Nephron (organoid): ENCODE data around the gene SEC24A.

Experiments
- H3K27ac Mint-ChIP-seq, 3 experiments: 2 replicates each; pipeline ENCODE4 v1.8.0; 2020; ENCODE audit warnings: mixed read lengths in 3 of 3, mild to moderate bottlenecking in 2 of 3, moderate library complexity in 1 of 3
- H3K27me3 Mint-ChIP-seq: 2 replicates; pipeline ENCODE4 v1.8.0; 2021; ENCODE audit warnings: low read depth, mild to moderate bottlenecking, moderate library complexity, mixed read lengths
- H3K36me3 Mint-ChIP-seq: 2 replicates; pipeline ENCODE4 v1.8.0; 2020; ENCODE audit warnings: low read depth, mixed read lengths
- H3K4me1 Mint-ChIP-seq: 2 replicates; pipeline ENCODE4 v1.8.0; 2020; ENCODE audit warnings: mixed read lengths
- H3K4me3 Mint-ChIP-seq, 3 experiments: 2 replicates each; pipeline ENCODE4 v1.8.0; 2020; ENCODE audit warnings: mild to moderate bottlenecking in 3 of 3, mixed read lengths in 3 of 3, moderate library complexity in 2 of 3
- H3K9me3 Mint-ChIP-seq: 2 replicates; pipeline ENCODE4 v1.8.0; 2020; ENCODE audit warnings: mixed read lengths
- TF ChIP-seq, protein P1 (sequence below), 3 experiments: fragments of 200-600 bp; sonication (generic); IDR thresholded peaks; one replicate each; pipeline ENCODE4 v1.5.0; 2021; ENCODE audit warnings: antibody characterized with exemption in 3 of 3; ENCODE audit not compliant: unreplicated experiment in 3 of 3

SEC24A gene

DNA sequence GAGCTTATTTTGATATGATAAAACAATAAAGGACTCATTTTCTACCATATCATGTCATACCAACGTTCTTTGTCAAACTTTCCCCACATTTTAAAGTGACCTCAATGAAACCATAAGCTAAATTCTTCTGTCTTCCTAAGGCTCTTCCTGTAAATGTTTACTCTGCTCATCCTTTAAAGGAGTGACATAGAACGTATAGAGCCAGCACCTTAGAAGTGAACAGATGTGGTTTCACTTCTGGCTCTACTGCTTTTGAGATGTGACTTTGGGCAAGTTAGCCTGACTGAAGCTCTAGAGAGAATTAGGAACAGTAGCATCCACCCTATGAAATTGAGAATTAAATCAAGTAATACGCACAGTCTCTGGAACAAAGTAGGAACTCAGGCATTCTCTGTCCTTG is 40.0 kb upstream of the SEC24A start:
- peaks cover 69% of the 10 kb centered on the region for H3K36me3 Mint-ChIP-seq
- no peaks in the 10 kb centered on the region for H3K27me3 Mint-ChIP-seq

DNA sequence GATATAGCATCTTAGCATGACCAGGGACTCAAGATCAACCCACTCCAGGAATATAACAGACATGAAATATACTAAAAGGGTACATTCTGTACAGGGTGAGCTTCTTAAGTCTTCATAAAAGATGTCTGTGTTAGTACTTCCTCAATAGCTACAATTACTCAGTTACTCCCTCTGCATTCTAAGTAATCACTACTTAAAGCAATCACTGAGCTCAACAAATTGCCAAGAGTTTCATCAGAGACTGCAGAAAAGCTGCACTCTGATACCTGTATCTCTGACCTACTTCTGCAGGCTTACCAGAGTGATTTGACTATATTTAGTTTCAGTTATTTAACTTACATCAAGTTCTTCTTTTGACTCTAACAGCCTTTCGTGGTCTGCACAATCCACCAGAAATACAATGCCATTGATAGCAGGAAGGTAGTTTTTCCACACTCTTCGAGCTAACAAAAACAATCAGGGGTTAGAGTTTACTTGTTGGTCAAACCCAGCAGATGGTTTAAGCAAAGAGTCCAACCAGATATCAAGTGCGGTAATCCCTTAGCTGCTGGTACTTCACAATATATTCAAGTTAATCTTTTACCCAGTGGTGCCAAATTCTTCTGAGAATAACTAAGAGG is 39.2 kb upstream of the SEC24A start:
- Mint-ChIP-seq H3K4me3 (no peak overlapping the region), H3K27me3 (no peaks in the 10 kb centered on the region), H3K36me3 (peaks cover 71% of the 10 kb centered on the region), H3K9me3 (no peaks in the 10 kb centered on the region), H3K4me1 (no peaks in the 10 kb centered on the region), H3K27ac (peak overlapping the region; percentile 37 to 81 (median 41))
- TF ChIP-seq, protein P1, sequence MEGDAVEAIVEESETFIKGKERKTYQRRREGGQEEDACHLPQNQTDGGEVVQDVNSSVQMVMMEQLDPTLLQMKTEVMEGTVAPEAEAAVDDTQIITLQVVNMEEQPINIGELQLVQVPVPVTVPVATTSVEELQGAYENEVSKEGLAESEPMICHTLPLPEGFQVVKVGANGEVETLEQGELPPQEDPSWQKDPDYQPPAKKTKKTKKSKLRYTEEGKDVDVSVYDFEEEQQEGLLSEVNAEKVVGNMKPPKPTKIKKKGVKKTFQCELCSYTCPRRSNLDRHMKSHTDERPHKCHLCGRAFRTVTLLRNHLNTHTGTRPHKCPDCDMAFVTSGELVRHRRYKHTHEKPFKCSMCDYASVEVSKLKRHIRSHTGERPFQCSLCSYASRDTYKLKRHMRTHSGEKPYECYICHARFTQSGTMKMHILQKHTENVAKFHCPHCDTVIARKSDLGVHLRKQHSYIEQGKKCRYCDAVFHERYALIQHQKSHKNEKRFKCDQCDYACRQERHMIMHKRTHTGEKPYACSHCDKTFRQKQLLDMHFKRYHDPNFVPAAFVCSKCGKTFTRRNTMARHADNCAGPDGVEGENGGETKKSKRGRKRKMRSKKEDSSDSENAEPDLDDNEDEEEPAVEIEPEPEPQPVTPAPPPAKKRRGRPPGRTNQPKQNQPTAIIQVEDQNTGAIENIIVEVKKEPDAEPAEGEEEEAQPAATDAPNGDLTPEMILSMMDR (IDR thresholded peaks at IDR 0.05; ENCODE audit: unreplicated experiment in 3 of 3) = no peak

More for the DNA sequence above, 40.0 kb upstream of the SEC24A start:
- Mint-ChIP-seq H3K9me3 (no peaks in the 10 kb centered on the region), H3K4me1 (no peaks in the 10 kb centered on the region), H3K27ac (peak overlapping the region in 1 of 3 experiments; percentile 81), H3K4me3 (no peak overlapping the region)
- TF ChIP-seq, protein P1 (IDR thresholded peaks at IDR 0.05; ENCODE audit: unreplicated experiment in 3 of 3) = no peak

DNA sequence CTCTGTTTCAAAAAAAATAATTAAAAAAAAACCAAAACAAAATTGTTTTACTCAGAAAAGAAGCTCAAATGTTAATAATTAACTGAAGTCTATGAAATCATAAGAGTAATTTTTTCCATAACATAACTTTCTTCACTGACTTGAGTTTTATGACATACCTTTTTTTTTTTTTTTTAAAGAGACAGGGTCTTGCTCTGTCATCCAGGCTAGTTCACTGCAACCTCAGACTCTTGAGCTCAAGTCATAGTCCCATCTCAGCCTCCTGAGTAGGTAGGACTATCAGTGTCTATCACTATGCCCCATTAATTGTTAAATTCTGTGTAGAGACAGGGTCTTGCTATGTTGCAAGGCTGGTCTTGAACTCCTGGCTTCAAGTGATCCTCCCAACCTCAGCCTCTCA is 37.9 kb upstream of the SEC24A start:
- TF ChIP-seq, protein P1 (IDR thresholded peaks at IDR 0.05; ENCODE audit: unreplicated experiment in 3 of 3) = no peak
- H3K9me3 Mint-ChIP-seq = no peaks in the 10 kb centered on the region
- H3K27me3 Mint-ChIP-seq = no peaks in the 10 kb centered on the region
- H3K36me3 Mint-ChIP-seq = peaks cover 73% of the 10 kb centered on the region
- H3K4me3 Mint-ChIP-seq = no peak overlapping the region
- H3K27ac Mint-ChIP-seq = no peak overlapping the region
- H3K4me1 Mint-ChIP-seq = no peaks in the 10 kb centered on the region

DNA sequence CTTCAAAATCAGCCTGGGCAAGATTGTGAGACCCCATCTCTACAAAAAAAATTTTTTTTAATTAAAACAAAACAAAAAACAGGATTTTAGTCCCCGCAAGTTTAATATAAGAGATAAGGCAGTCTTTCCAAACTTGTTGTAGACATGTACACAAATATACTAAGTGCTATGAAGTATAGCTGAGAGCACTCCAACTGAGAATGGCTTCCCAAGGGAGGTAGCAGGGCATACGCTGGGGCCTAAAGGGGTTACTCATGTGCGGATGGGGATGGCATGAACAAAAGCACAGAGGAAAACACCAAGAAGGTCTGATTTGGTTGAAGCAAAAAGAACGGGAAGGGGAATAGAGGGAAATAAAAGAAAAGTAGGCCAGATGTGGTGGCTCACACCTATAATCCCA is 37.1 kb upstream of the SEC24A start:
- Mint-ChIP-seq H3K4me1 (no peaks in the 10 kb centered on the region), H3K36me3 (peaks cover 68% of the 10 kb centered on the region), H3K27ac (no peak overlapping the region), H3K4me3 (no peak overlapping the region), H3K27me3 (no peaks in the 10 kb centered on the region), H3K9me3 (no peaks in the 10 kb centered on the region)
- TF ChIP-seq, protein P1 (IDR thresholded peaks at IDR 0.05; ENCODE audit: unreplicated experiment in 3 of 3) = no peak

DNA sequence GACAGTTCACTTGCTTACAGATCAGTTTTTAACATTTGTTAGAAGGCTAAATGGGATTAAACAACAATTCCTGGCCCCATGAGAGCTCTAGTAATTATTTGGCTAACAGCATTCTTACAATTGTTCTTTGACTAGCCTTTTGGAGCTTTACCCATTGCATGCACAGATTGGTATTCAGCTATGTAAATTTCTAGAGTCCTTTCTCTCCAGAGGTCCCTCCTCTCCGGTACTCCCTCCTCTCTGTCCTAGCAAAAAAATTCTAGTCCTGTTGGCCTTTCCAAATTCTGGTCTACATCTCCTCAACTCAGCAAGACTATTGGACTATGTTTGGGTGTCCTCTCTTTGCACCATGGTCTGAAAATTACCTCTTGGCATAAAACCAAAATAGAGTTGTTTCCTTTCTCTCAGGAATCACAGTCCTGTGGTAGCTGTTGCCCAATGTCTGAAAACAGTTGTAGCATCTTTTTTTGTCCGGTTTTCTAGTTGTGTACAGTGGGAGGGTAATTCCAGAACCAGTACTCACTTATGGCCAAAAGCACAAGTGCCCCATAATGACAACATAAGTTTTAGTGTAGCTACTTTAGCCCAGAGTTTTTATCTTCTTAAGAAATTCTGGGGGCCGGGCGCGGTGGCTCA is 34.0 kb upstream of the SEC24A start:
- Mint-ChIP-seq H3K36me3 (peaks cover 58% of the 10 kb centered on the region), H3K9me3 (no peaks in the 10 kb centered on the region), H3K4me1 (no peaks in the 10 kb centered on the region), H3K4me3 (no peak overlapping the region), H3K27me3 (no peaks in the 10 kb centered on the region), H3K27ac (no peak overlapping the region)
- TF ChIP-seq, protein P1 (IDR thresholded peaks at IDR 0.05; ENCODE audit: unreplicated experiment in 3 of 3) = no peak

DNA sequence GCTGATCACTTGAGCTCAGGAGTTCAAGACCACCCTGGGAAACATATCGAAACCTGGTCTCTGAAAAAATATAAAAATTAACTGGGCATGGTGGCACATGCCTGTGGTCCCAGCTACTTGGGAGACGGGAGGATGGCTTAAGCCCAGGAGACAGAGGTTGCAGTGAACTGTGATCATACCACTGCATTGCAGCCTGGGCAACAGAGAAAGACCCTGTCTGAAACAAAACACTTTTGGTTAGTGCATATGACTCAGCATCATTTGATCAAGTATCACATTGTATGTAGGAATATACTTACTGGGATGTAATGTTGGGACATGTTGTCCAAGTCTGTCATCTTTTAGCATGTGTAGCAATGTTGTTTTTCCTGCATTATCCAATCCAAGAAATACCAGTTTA is 28.0 kb upstream of the SEC24A start:
- Mint-ChIP-seq H3K27ac (no peak overlapping the region), H3K27me3 (no peaks in the 10 kb centered on the region), H3K9me3 (no peaks in the 10 kb centered on the region), H3K4me3 (no peak overlapping the region), H3K4me1 (no peaks in the 10 kb centered on the region), H3K36me3 (peaks cover 35% of the 10 kb centered on the region)
- TF ChIP-seq, protein P1 (IDR thresholded peaks at IDR 0.05; ENCODE audit: unreplicated experiment in 3 of 3) = no peak
